22Rv1 (cell line): Measurements from ENCODE around the gene SLC38A10.

Experiments used
- H3K27ac ChIP-seq: fragments of 450-650 bp; 2 replicates; pipeline ENCODE4 v1.5.1; 2017
- CTCF ChIP-seq: fragments of 450-650 bp; IDR thresholded peaks from 2 replicates; pipeline ENCODE4 v1.5.1; 2017; ENCODE audit warnings: mild to moderate bottlenecking
- ZFX ChIP-seq: fragments of 450-650 bp; IDR thresholded peaks from 2 replicates; pipeline ENCODE4 v1.6.1; 2017; ENCODE audit warnings: antibody characterized with exemption, borderline replicate concordance

Gene SLC38A10

GRCh38 chr17:81309859-81310839 is 15.0 kb upstream of the SLC38A10 start:
- TF ChIP-seq ZFX (no peak), CTCF (no peak)
- H3K27ac ChIP-seq: peak overlapping the region; percentile 74

GRCh38 chr17:81309140-81309858 is 14.2 kb upstream of the SLC38A10 start:
- TF ChIP-seq CTCF (peak; percentile 65), ZFX (no peak)
- H3K27ac ChIP-seq: peak overlapping the region; percentile 74

- H3K27ac ChIP-seq: peak overlapping the region; percentile 74
Observed at GRCh38 chr17:81308784-81309139, 13.7 kb upstream of the SLC38A10 start.

- TF ChIP-seq CTCF (no peak), ZFX (no peak)
- H3K27ac ChIP-seq: no peak overlapping the region
Observed at GRCh38 chr17:81307636-81308560, 12.8 kb upstream of the SLC38A10 start.

- no peak overlapping the region for H3K27ac ChIP-seq
- no peak for TF ChIP-seq CTCF
- TF ChIP-seq ZFX: no peak
Observed at GRCh38 chr17:81306898-81307510, 11.9 kb upstream of the SLC38A10 start.

- H3K27ac ChIP-seq: no peak overlapping the region
Observed at GRCh38 chr17:81306491-81306890, 11.4 kb upstream of the SLC38A10 start.

More at GRCh38 chr17:81306491-81306890, 11.4 kb upstream of the SLC38A10 start:
- TF ChIP-seq CTCF (no peak), ZFX (no peak)
